Activated naive CD4-positive, alpha-beta T cell treated with anti-CD3 and anti-CD28 coated beads, Interleukin-2, amount 50 U/mL, for 24 hours (primary cell): Measurements from ENCODE around the gene KREMEN1.

Experiments
- H3K27ac Mint-ChIP-seq: one replicate; pipeline ENCODE4 v1.8.0; 2021; ENCODE audit warnings: mild to moderate bottlenecking, mixed read lengths
- H3K27me3 Mint-ChIP-seq: one replicate; pipeline ENCODE4 v1.8.0; 2021; ENCODE audit warnings: mixed read lengths
- H3K36me3 Mint-ChIP-seq: one replicate; pipeline ENCODE4 v1.8.0; 2021; ENCODE audit warnings: mixed read lengths
- H3K4me1 Mint-ChIP-seq: one replicate; pipeline ENCODE4 v1.8.0; 2021; ENCODE audit warnings: mixed read lengths
- H3K4me3 Mint-ChIP-seq: one replicate; pipeline ENCODE4 v1.8.0; 2021; ENCODE audit warnings: mild to moderate bottlenecking, mixed read lengths
- H3K9me3 Mint-ChIP-seq: one replicate; pipeline ENCODE4 v1.8.0; 2021; ENCODE audit warnings: mixed read lengths

KREMEN1 gene

DNA sequence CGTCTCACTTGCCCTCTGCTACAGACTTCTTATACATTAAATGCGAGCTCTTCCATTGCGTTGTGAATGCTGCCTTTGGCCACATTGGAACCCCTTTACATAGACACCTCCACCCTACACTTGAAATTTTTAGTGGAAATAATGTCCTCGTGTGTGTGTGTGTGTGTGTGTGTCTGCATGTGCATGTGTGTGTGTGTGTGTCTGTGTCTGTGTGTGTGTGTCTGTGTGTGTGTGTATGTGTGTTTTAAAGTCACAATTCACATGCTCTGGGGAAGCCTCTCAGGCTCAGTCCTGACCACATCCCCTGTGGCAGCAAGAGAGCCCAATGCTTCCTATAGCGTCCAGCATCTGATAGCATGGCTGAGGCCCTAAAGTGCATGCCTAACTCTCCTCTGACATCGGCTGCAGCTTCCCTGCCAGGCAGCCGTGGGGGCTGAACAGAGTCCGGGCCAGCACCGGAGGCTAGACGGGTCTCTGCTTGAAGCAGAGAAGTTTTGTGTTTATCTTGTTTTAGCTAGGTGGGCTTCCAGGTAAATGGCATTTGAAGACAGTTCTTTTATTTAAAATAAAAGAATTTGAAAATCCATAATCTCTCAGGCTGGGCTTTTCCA, 68.3 kb downstream of the KREMEN1 start:
- no peaks in the 10 kb centered on the region for H3K27me3 Mint-ChIP-seq
- H3K4me3 Mint-ChIP-seq, result no peak overlapping the region
- H3K36me3 Mint-ChIP-seq, result no peaks in the 10 kb centered on the region
- H3K4me1 Mint-ChIP-seq, result no peaks in the 10 kb centered on the region
- no peaks in the 10 kb centered on the region for H3K9me3 Mint-ChIP-seq
- no peak overlapping the region for H3K27ac Mint-ChIP-seq

DNA sequence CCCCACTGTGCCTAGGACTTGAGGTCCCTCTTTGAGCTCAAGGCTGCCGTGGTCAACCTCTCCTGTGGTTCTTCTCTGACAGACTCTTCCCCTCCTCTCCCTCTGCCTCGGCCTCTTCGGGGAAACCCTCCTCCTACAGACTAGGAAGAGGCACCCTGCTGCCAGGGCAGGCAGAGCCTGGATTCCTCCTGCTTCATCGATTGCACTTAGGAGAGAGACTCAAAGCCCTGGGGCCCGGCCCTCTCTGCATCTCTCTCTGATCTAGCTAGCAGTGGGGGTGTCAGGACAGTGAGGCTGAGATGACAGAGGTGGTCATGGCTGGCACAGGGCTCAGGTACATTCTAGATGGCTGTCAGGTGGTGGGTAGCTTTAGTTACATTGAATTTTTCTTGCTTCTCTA, 69.3 kb downstream of the KREMEN1 start:
- H3K27ac Mint-ChIP-seq, result no peak overlapping the region
- H3K36me3 Mint-ChIP-seq, result no peaks in the 10 kb centered on the region
- no peaks in the 10 kb centered on the region for H3K4me1 Mint-ChIP-seq
- no peak overlapping the region for H3K4me3 Mint-ChIP-seq
- H3K9me3 Mint-ChIP-seq, result no peaks in the 10 kb centered on the region
- H3K27me3 Mint-ChIP-seq, result no peaks in the 10 kb centered on the region

DNA sequence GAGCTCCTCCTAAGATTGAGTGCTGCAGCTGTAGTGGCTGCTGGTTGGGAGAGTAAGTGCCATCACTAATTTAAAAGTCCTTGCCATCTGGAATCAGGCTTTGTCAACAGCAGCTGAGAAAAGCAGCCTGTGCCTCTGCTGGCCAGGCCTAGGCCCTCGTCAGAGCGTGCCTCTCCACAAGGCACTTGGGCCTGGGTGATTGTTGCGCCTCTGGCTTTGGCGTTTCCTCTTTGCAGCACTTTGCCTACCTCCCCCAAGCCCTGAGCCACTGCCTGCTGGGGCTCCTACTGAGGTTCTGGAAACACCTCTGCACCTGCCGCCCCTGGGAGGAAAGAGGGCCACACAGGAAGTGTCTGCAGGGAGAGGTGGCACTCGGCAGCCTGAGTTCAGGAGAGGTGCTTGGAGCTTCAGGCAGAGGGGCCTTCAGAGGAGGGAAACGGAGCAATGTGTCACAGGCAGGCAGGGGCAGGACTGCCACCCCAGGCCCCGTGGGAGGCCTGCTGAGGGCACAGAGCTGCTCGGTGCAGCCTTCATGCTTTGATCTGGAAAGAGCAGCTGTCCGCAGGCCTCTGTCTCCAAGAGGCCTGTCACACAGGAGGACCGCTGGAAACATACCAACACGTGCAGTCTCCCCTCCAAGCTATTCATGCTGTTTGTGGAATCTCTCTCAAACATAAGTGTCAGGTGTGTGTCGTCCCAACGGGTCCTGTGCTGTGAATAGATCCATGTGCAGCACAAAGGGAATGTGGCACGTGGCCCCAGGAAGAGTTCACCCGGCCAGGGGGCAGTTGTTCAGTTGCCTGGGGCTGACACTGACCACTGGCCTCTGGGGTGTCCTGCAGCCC, 71.3 kb downstream of the KREMEN1 start:
- Mint-ChIP-seq H3K36me3 (no peaks in the 10 kb centered on the region), H3K9me3 (no peaks in the 10 kb centered on the region), H3K4me3 (no peak overlapping the region), H3K27ac (no peak overlapping the region), H3K4me1 (no peaks in the 10 kb centered on the region), H3K27me3 (peaks cover 2% of the 10 kb centered on the region)

DNA sequence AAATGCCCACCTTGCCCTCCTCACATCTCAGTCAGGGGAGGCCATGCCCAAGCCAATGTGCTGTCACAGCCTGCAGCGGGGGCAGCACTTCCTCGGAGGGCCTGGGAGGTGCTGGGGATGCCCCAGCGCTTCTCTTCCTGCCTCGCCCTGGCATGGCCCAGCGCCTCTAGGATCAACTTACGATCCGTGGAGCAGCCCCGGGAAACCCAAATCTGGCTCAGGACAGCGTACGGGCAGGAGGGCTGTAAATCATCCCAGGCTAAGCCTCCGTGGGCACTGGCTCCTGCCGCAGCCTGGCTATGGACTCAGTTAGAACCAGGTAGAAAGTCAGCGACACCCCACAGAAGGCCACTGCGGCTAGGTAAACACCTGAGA, 71.9 kb downstream of the KREMEN1 start:
- no peak overlapping the region for H3K27ac Mint-ChIP-seq
- no peaks in the 10 kb centered on the region for H3K36me3 Mint-ChIP-seq
- no peaks in the 10 kb centered on the region for H3K9me3 Mint-ChIP-seq
- no peaks in the 10 kb centered on the region for H3K4me1 Mint-ChIP-seq
- no peak overlapping the region for H3K4me3 Mint-ChIP-seq
- H3K27me3 Mint-ChIP-seq, result peaks cover 2% of the 10 kb centered on the region

DNA sequence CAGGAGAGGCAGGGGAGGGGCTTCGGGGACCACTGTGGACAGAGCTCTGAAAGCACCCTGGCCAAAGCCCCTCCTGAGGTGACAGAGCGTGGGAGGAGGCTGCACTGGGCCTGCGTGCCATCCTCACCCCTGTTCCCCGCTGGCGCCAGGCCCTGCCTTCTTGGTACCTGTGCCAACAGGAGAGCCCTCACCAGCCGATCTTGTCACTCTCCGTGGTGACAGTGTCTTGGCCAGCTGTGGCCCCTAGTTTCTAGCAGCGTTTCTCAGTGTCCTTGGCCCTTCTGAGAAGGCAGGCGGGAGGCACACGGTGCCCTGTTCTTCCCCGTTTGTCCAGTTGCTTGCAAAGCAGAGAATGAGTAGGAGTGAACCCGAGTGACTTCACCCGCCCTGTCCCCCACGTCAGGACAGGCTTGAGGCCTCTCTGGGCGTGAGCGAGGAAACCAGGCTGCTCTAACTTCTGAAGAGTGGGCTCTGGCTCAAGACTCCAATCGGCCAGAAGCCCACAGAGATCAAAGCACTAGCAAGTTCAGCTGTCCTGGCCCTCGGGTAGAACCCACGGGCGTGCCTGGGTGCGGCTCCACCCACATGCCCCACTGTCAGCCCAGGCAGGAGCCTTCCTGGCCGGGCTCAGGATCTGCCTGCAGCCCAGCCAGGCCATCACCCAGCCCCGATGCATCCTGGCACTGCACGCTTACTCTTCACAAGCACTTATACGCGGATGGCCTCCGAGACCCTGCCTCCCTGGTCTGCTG, 72.7 kb downstream of the KREMEN1 start:
- Mint-ChIP-seq H3K9me3 (no peaks in the 10 kb centered on the region), H3K36me3 (no peaks in the 10 kb centered on the region), H3K27ac (no peak overlapping the region), H3K4me3 (no peak overlapping the region), H3K4me1 (no peaks in the 10 kb centered on the region), H3K27me3 (peaks cover 2% of the 10 kb centered on the region)

GRCh38 chr22:29146091-29146560, 73.3 kb downstream of the KREMEN1 start:
- H3K4me3 Mint-ChIP-seq, result no peak overlapping the region
- peaks cover 2% of the 10 kb centered on the region for H3K27me3 Mint-ChIP-seq
- H3K27ac Mint-ChIP-seq, result no peak overlapping the region
- H3K36me3 Mint-ChIP-seq, result no peaks in the 10 kb centered on the region
- H3K4me1 Mint-ChIP-seq, result no peaks in the 10 kb centered on the region
- no peaks in the 10 kb centered on the region for H3K9me3 Mint-ChIP-seq

DNA sequence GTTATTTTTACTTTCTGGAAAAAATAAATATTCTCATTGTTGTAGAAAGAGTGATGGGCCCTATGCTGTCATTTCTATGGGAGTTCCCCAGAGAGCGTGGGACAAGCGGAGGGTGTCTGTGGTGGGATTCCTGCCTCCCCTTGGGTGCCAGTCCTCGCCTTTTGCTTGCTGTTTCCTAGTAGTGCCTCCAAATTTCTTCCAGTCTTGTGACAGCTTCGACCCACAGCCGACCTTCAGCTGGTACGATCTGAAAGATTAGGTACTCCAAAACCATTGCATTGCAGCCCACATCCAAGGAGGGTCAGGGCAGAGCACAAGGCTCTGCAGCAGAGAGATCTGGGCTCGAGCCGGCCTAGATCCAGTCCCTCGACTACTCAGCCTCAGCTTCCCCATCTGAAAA, 73.9 kb downstream of the KREMEN1 start:
- Mint-ChIP-seq H3K27me3 (peaks cover 2% of the 10 kb centered on the region), H3K9me3 (no peaks in the 10 kb centered on the region), H3K4me1 (no peaks in the 10 kb centered on the region), H3K27ac (no peak overlapping the region), H3K36me3 (no peaks in the 10 kb centered on the region), H3K4me3 (no peak overlapping the region)

- Mint-ChIP-seq H3K9me3 (no peaks in the 10 kb centered on the region), H3K4me3 (no peak overlapping the region), H3K4me1 (no peaks in the 10 kb centered on the region), H3K27me3 (peaks cover 3% of the 10 kb centered on the region), H3K27ac (no peak overlapping the region), H3K36me3 (no peaks in the 10 kb centered on the region)
Observed at GRCh38 chr22:29147331-29147899, 74.6 kb downstream of the KREMEN1 start.

DNA sequence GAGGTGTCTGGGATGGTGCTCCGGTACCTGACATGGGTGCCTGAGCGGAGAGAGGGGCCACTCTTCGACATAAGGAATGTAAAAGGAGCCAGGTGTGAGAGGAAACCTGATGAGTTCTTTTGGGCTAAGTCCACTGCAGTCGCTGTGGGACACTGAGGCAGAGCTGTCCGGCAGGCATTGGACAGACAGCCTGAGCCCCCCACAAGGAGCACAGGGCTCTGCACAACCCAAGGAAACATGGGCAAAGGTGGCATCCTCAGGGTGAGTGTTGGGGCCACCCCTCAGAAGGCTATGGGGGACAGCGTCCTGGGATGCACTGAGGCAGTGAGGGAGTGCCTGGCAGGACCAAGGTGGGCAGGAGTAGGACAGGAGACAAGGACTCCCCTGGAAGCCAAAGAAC, 75.2 kb downstream of the KREMEN1 start:
- H3K27me3 Mint-ChIP-seq, result peaks cover 3% of the 10 kb centered on the region
- H3K9me3 Mint-ChIP-seq, result no peaks in the 10 kb centered on the region
- no peak overlapping the region for H3K4me3 Mint-ChIP-seq
- H3K27ac Mint-ChIP-seq, result no peak overlapping the region
- H3K4me1 Mint-ChIP-seq, result no peaks in the 10 kb centered on the region
- H3K36me3 Mint-ChIP-seq, result no peaks in the 10 kb centered on the region

DNA sequence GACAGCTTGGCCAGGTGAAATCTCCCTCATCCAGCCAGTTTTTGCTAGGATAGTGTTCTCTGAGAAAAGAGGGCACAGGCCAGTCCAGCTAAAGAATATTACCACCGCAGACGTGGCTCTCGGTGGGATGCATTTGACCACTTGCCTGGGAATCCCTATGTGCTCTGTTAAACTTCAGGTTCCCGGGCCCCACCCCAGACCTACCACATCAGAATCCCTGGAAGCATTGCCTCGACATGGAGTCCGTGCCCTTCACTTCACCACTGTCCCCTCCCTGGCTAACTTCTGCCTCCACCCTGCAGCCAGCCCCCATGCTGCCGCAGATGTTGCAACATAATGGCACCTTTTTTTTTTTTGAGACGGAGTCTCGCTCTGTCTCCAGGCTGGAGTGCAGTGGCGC, 76.0 kb downstream of the KREMEN1 start:
- Mint-ChIP-seq H3K27me3 (peaks cover 4% of the 10 kb centered on the region), H3K4me3 (no peak overlapping the region), H3K4me1 (no peaks in the 10 kb centered on the region), H3K9me3 (no peaks in the 10 kb centered on the region), H3K36me3 (no peaks in the 10 kb centered on the region), H3K27ac (no peak overlapping the region)

GRCh38 chr22:29149841-29150555, 77.2 kb downstream of the KREMEN1 start:
- Mint-ChIP-seq H3K4me1 (peaks cover 8% of the 10 kb centered on the region), H3K4me3 (no peak overlapping the region), H3K27ac (no peak overlapping the region), H3K27me3 (peaks cover 7% of the 10 kb centered on the region), H3K9me3 (no peaks in the 10 kb centered on the region), H3K36me3 (no peaks in the 10 kb centered on the region)

- Mint-ChIP-seq H3K27me3 (peaks cover 7% of the 10 kb centered on the region), H3K9me3 (no peaks in the 10 kb centered on the region), H3K4me3 (no peak overlapping the region), H3K36me3 (no peaks in the 10 kb centered on the region), H3K4me1 (peaks cover 8% of the 10 kb centered on the region), H3K27ac (no peak overlapping the region)
Observed at GRCh38 chr22:29150701-29151100, 77.9 kb downstream of the KREMEN1 start.

- H3K27ac Mint-ChIP-seq, result no peak overlapping the region
- H3K27me3 Mint-ChIP-seq, result peaks cover 8% of the 10 kb centered on the region
- H3K4me1 Mint-ChIP-seq, result peaks cover 8% of the 10 kb centered on the region
- H3K9me3 Mint-ChIP-seq, result no peaks in the 10 kb centered on the region
- H3K4me3 Mint-ChIP-seq, result no peak overlapping the region
- H3K36me3 Mint-ChIP-seq, result no peaks in the 10 kb centered on the region
Observed at GRCh38 chr22:29151316-29151715, 78.5 kb downstream of the KREMEN1 start.

- H3K36me3 Mint-ChIP-seq, result no peaks in the 10 kb centered on the region
- H3K27ac Mint-ChIP-seq, result no peak overlapping the region
- no peaks in the 10 kb centered on the region for H3K9me3 Mint-ChIP-seq
- H3K4me1 Mint-ChIP-seq, result peaks cover 8% of the 10 kb centered on the region
- H3K4me3 Mint-ChIP-seq, result no peak overlapping the region
- peaks cover 8% of the 10 kb centered on the region for H3K27me3 Mint-ChIP-seq
Observed at GRCh38 chr22:29152045-29152953, 79.5 kb downstream of the KREMEN1 start.
